HG03521 (cell line): ENCODE results near the gene UEVLD.
"Not testable (repeated sequence)": the region's sequence is repeated elsewhere in the genome, so short reads cannot be mapped to it uniquely, and the experiment has no call there.

ENCODE experiments used
- ATAC-seq: cut with Tn5 transposase; IDR thresholded peaks from one replicate; pipeline ENCODE4 v1.9.1; 2021; ENCODE audit warnings: mild to moderate bottlenecking, moderate library complexity; ENCODE audit not compliant: unreplicated experiment

The UEVLD gene

DNA sequence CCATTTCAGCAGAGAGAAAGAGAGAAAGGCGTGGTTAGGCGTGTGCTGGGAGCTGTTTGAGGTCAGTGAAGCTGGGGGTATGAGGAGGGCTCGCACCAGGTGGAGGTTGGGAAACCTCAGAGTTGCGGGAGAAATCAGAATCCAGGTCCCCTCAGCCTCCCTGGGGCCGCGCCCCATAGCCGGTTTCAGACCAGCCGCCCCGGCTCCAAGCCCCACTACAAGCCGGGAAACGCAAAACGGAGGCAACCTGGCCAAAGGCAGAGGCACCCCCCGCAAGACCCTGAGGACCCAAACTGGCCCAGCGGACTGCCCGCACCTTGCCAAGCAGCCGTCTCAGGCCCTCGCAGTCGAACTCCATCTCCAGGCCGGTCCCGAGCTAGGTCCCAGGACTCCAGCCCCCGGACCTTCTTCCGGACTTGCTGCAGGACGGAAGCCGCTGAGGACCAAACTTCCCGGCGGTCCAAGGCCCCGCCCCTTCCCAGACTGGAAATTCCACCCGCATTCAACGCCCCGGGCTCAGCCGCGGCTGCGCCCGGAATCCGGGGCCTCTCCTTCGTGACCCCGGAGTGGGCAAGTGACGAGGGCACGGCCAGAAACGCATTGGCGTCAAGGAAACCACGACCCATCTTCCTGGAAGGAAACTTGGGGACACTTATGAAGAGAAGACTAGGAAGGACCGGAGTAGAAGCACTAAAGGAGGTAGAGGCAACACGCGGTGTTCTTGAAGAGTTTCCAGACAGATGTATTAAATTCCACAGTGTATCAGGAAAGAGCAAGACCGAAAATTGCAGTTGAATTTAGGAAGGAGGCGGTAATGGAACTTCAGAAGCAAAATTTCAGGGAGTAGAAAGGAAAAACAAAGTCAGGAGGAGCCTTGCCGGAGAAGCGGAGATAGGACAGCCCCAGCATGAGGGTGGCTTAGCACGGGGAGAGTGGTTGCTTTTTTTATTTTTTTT, at the start of gene UEVLD:
UEVLD (minus strand) TSS at position 438 of the 956 bp plus-strand sequence; CDS start at position 358, 80 bp downstream.
- ATAC-seq = peak; percentile 61

DNA sequence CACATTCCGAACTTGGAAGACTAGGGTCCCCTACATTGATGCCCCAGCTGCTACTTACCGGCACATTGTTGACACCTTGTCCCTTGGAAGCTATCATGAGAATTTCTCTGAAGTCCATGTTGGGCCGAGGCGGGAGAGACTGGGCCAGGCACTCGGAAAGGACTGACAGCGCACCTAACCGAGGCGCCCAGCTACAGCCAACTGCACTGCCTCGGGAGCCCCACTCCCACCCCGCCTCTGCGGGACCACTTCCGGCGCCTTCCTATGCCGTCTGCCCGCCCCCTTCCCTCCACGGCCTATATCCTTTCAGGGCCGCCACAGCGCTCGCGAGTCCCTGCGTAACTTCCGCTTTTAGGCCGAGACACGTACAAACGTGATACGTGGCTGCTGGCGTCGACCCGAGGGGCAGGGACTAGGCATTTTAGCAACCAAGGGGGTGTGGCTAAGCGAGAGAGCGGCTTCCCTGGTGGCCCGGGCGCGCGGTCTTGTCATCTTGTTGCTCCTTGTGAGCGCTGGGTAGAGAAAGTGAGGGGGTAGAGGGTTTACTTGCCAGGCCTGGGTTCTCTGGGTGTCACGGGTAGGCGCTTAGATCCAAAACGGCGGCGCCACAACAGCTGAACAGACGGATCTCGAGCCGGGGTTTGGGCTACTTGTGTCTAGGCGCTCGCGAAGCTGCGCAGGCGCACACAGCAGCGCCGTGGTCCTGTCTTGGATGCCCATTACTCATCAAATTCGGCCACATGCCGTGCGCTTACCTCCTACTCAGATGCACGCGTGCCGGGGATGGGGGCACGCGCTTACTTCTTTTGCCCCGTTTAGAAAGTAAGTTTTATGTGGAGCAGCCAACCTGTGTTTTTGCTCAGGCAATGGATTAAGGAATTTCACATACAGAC, 45.9 kb upstream of the UEVLD start, which contains the start of gene SPTY2D1:
SPTY2D1 (minus strand) TSS at position 203 of the 893 bp plus-strand sequence; CDS start at position 118, 85 bp downstream.
- ATAC-seq = peak; percentile 96

DNA sequence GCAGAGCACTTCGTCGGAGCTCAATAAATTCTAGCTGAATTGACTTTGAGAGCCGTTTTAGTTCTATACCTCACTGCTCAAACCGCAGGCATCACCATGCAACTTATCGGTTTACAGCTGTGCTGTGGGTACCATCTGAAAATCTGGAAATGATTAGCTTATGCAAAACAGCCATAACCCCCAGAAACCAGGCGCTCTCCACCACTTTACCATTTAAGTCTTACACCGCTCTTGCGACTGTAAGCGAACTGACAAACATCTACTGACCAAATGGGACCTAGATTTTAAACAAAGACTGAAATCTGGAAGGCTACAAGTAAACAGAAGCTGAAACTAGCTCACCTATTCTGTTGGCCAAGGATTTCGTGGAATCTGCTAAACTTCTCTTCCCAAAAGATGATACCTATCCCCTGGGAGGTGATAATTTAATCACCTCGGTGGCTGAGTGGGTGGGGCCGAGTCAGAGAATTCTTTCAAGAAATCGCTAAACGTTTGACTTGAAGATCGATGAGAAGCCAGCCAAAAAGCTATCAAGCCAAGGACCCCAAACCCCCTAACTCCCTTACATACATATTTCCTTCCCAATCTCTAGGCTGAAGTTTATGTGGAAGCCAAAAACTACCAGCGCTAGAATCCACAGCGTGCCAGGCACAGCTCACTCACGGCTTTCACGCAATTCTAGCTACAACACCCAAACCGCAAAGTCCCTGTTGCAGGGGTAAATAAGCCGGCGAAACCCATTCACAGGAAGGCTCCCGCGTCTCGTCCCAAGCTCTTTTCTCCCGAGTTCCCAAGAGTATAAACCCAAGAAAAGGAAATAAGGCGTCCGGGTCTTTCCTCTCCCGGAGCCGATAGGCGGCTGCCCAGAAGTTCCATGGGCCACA, 45.0 kb upstream of the UEVLD start:
- ATAC-seq = peak; percentile 38

DNA sequence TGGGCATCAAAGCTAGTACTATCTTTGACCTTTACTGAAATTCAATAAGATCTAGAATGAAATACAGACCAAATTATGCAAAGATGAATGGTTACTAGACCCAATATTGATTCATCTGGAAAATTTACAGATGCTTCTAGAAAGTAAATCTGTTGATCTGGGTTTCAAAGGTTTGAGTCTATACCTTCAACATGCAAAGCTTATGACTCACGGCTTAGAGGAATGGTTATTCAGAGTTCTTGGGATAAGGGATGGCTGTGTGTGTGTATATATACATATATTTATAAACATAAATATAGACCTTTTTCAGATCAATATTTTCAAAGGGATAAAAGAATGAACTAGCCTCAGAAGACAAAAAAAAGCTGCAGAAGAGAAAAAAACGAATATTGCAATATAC, 44.3 kb upstream of the UEVLD start:
- ATAC-seq = no peak

DNA sequence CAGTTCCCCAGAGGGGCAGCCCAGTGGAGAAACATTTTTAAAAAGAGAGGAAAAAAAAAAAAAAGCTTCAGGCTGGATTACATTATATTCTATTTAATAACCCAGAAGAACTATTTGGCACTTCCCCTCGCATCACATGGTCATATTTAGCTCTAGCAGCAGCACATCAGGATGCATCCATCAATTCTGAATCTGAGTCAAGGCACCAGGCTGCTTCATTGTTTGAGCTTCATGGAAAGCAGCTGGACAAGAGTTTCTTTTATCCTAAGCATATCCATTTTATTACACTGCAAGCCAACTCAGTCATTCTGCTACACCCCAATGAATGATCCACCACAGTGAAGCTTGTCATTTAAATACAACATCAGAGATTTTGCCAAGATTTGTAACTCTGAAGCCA, 35.6 kb upstream of the UEVLD start:
- no peak for ATAC-seq

DNA sequence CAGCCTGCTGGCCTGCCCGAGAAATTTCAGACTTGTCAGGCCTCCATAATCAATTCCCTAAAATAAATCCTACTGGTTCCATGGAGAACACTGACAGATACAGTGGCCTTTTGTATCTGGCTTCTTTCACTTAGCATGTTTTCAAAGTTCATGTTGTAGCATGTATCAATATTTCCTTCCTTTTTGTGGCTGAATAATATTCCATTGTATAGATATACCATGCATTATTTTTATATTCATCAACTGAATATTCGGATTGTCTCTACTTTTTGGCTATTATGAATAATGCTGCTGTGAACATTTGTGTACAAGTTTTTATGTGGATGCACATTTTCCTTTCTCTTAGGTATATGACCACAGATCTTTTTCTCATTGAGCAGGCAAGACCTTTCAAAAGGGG, 35.2 kb upstream of the UEVLD start:
- ATAC-seq = no peak

DNA sequence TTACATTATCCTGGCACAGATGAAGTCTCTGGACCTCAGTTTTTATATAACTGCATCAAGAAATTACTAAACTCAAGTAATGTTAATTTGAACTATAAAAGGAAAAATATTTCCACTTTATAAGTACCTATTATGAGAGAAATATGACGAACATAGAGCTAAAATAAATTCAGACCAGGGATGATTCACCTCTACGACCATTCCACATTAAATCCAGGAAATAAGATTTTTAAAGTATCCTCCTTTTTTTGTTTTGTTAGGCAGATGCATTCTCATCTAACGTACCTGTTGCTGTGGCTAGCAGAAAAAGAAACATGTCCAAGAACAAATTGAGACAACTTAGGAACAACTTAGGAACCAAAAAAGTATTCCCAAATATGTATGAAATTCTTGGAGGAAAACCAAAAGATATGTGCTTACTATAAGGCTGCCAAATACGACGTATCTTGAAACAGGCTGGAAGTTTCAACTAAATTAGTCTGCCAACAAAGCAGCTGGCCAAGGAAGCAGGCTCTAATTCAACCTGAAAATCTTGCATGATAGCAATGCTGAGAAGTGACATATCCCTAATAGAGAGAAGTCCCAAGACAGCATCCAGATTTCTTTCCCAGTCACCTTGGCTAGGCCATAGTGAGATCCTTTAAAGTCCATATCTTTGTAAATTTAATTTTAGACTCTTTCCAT, 29.9 kb upstream of the UEVLD start:
- no peak for ATAC-seq

DNA sequence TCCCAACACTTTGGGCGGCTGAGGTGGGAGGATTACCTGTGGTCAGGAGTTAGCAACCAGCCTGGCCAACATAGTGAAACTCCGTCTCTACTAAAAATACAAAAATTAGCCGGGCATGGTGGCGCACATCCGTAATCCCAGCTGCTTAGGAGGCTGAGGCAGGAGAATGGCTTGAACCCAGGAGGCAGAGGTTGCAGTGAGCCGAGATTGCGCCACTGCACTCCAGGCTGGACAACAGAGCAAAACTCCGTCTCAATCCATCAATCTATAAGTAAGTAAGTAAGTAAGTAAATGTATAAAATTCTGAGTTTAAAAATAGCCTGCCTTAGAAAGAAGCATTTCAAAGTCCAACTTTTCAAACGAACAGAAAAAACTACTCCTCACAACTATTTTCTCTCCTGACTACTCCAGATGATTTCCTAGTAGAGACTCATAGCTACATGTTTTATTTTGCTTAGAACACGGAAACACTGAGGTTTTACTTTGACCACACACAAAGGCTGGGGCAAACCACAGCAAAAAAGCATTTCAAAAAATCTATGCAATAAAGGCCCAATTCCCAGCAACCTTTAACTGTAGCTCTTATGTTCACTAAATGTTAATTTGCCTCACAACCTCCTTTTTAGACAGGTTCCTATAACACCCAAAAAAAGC, 29.3 kb upstream of the UEVLD start:
- no peak for ATAC-seq

DNA sequence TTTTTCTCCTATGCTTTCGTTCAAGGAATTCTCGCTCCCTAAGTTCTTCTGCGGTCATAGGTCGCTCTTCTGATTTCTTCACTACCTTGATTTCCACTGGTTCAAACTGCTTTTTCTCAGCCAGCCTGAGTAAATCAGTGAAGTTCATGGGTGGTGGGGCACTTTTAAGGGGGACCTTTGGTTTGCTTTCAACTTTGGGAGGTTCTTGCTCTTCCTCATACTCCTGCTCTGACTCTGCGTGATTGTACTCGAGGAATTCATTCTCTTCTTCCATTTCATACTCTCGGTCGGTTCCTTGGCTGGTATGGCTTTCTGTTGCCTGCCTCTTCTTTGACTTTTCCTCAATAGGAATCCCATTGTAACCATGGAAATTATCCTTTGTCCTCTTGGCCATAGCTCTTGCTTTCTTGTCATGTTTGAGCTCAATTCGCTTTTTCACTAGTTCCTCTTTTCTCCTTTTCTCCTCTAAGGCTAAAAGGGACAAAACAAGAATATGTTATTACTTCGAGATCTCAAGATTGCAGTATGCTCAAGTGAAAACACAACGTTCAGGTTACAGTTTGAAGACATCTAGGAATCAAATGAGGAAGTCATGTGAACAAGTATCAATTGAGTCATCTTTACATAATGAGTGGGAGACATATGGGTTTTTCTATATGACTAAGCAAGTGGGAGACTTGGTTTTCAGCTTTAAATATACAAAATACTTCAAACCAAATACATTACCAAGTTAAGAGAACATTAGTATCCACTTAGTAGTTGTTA, 27.3 kb upstream of the UEVLD start:
- ATAC-seq = peak; percentile 82

DNA sequence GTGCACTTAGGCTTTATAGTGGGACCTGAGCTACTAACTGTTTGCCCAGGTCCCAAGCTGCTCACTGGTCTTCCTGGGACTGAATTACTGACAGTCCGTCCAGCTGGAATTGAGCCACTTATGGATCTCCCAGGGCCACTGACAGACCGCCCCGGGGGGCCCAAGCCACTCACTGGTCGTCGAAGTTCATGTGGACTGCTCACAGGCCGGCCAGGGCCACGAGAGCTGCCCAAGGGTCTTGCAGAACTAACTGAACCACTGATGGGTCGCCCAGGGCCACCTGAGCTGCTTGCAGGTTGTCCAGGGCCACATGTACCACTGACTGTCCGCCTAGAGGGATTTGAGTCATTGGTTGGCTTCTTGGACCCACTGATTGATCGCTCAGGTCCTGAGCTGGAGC, 26.1 kb upstream of the UEVLD start:
- no peak for ATAC-seq

DNA sequence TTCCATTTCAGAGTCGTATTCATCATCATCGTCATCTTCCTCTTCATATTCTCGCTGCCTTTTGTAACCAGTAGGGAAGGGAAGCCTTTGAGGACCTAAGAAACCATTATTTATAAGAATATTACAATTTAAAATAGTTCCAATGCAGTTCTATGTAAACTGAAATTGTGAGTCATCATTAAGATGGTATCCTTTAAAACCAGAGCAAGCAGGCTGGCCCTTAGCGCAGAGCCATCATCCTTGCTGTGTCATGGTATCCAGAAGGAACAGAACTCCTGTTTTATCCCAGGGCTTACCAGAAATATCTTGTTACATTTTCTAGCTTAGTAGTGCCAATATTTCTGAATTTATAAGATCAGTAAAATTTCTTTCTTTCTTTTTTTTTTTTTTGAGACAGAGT, 23.9 kb upstream of the UEVLD start:
- ATAC-seq = no peak

DNA sequence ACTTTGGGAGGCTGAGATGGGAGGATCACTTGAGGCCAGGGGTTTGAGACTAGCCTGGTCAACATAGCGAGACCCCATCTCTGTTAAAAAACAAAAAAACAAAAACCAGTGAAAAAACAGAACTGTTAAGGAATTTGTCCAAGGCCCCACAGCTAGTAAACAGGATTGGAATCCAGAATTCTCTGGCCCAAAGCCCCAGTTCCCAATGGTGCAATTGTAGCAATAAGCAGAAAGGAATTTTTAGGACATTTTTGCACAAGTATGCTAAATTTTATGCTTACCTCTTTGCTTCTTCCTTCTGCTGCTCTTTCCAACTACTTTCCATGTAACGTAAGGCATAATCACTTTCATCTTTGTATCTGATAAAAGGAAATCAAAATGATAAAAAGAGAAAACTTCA, 22.7 kb upstream of the UEVLD start:
- no peak for ATAC-seq

DNA sequence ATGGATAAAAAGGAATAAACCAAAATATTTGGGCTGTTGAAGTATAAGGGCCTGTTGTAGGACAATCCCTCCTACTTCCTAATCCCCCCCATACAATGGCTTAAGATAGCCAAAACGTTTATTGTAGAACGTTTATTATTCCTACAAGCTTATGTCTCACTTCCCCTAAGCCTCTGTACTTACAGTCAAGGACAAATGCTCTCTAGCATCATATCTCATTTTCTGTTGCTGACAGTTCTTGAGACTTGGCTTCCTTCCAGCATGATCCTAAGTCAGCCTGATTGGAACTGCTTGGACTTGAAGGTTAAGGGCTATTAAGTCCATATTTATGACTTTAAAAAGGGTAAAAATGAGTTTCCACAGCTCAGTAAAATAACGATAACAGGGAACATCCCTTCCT, 19.8 kb upstream of the UEVLD start:
- no peak for ATAC-seq

DNA sequence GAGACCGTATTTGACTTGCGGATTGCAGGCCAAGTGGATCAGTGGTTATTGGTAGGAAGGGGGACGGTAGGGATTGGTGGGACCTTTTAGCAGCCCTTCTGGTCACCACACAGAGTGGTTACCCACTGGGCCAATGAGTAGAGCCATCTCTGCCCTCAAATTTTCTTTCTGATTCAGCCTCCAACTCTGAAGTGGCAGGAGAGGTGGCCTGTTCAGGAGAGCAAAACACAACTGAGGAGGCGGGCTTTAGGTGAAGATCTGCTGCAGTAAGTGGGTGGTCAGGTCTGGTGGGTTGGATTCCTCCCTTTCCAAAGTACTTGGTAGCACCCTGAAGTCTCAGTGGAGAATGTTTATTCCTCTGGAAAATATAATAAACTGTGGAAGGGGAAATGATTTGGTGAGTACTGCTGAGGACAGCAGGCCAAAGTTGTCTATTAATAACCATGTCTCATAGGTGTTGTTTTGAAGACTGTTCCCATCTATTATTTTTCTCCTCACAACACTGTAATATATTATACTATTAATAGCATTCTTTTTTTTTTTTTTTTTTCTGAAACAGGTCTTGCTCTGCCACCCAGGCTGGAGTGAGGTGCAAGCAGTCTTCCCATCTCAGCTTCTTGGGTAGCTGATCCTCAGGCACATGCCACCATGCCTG, 12.5 kb upstream of the UEVLD start:
- no peak for ATAC-seq

DNA sequence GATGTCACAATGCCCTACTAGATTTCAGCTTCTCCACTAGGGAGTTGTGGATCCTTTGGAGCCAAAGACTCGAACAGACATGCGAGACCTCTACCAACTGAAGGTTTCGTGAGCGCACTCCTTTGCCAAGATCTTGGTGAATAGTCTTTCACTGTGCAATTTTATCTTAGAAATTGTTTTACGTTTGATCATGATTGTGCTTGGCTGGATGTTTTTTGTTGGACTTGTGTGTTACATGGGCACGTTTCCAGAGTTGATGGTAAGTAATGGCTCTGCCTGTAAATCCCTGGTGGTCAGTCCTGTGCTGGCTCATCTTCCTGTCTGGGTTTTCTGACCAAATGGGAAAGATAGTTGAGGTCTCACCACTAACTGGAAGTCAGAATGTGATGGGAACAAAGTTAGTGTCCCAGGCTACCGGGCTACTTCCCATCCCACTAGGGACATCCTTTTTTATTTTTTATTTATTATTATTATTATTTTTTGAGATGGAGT, 11.3 kb upstream of the UEVLD start, which contains the start of gene MISFA:
MISFA (plus strand) TSS at position 51 of the 492 bp plus-strand sequence; CDS start at position 191, 140 bp downstream.
- no peak for ATAC-seq

DNA sequence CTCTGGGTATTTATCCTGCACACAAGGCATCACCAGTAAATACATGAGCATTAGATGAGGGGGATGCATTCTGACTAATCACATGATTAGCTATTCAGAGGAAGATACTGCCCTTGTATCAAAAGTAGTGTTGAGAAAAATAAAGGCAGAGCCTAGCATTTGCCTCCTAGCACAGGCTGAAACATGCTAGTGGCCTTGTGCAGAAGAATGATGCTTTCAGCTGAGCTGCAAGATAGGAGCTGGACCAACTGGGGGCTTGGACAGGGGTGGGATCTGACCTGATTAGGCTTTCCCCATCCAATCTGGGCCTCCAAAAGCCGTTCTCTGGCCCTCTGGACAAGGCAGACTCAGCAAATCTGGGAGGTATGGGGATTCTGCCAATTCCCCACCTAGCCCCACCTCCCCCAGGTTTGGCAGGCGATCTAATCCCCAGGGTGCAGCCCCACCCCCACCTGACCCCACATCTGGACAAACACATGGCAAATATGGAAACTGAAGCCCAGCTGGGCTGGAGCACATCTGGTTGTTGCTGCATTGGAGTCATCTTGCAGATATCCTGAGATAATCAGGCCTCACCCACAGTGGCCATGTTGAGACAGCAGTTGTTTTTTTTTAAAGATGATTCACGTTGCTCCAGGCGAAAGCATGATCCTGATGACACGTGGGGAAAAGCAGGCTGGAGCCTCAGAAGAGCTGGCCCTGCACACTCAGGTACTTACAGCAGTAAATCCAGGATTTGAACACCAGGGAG, 6.6 kb upstream of the UEVLD start:
- no peak for ATAC-seq

DNA sequence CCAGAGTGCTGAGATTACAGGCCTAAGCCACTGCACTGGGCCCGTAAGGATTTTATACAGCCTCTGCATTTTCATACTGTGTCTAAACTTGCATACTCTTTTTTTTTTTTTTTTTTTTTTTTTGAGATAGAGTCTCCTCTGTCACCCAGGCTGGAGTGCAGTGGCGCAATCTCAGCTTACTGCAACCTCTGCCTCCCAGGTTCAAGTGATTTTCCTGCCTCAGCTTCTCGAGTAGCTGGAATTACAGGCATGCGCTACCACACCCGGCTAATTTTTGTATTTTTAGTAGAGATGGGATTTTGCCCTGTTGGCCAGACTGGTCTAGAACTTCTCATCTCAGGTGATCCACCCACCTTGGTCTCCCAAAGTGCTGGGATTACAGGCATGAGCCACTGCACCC, 5.6 kb upstream of the UEVLD start:
- ATAC-seq = not testable (repeated sequence)
